ENCODE data around the gene KCNN3.

KCNN3 gene

DNA sequence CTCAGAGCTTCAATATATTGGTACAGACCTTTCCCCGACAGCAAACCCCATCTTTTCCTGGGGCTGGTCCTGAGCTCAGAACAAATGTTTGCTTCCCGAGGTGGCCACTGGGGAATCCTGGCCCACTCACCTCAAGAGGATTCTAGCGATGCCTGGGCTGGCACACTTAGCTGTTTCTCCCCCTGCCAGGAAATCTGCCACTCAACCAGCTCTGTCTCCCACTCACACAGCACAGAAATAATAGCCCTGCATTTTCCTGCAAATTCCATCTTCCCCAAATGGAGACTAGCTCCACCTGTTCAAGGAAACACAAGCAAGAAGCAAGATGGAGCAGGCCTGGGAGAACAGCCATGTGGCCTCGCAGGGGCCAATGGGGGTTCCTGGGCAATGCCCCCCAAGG is 21.1 kb downstream of the KCNN3 start:
- no peak for TF ChIP-seq CTCF (IDR thresholded peaks at IDR 0.05; ENCODE audit: low read depth, low read length)
- no peak for TF ChIP-seq POLR2A (IDR thresholded peaks at IDR 0.05; ENCODE audit: extremely low read depth, insufficient read length)
- no peak for TF ChIP-seq MAX (IDR thresholded peaks at IDR 0.05; ENCODE audit: low read depth, low read length)
- no peak for TF ChIP-seq MYC (IDR thresholded peaks at IDR 0.05; ENCODE audit: low read depth, low read length)
- no peak for DNase-seq (ENCODE audit: low read depth)
- no peak overlapping the region for H3K4me3 ChIP-seq (ENCODE audit: low read depth, low read length)

GRCh38 chr1:154847891-154848290 is 22.2 kb downstream of the KCNN3 start:
- no peak for TF ChIP-seq POLR2A (IDR thresholded peaks at IDR 0.05; ENCODE audit: extremely low read depth, insufficient read length)
- no peak for TF ChIP-seq CTCF (IDR thresholded peaks at IDR 0.05; ENCODE audit: low read depth, low read length)
- no peak for DNase-seq (ENCODE audit: low read depth)
- H3K4me3 ChIP-seq (ENCODE audit: low read depth, low read length), result no peak overlapping the region

- DNase-seq (ENCODE audit: low read depth), result no peak
Measured at GRCh38 chr1:154846565-154847442, 23.3 kb downstream of the KCNN3 start.

DNA sequence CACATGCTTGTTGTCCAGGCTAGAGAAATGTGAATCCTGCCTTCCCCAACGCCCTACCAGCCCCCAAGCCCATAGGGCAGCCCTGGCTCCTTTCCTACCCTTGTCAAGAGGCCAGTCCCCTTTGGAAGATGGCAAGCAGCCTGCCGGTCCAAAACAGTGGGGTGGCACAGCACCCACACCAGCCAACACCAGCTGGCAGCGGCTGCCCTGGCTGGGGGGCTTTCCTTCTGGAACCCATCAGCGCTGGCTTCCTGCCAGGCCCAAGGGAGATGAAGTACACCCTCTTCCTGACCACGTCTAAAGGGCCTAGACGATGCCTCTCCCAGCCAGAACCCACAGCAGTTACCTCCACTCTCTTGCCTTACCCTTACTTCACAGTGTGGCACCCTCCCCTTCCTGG is 24.2 kb downstream of the KCNN3 start:
- H3K4me3 ChIP-seq (ENCODE audit: low read depth, low read length), result no peak overlapping the region
- TF ChIP-seq POLR2A (IDR thresholded peaks at IDR 0.05; ENCODE audit: extremely low read depth, insufficient read length), result no peak
- TF ChIP-seq MAX (IDR thresholded peaks at IDR 0.05; ENCODE audit: low read depth, low read length), result no peak
- TF ChIP-seq CTCF (IDR thresholded peaks at IDR 0.05; ENCODE audit: low read depth, low read length), result no peak
- no peak for TF ChIP-seq MYC (IDR thresholded peaks at IDR 0.05; ENCODE audit: low read depth, low read length)
- DNase-seq (ENCODE audit: low read depth), result no peak

More at GRCh38 chr1:154846565-154847442, 23.3 kb downstream of the KCNN3 start:
- no peak overlapping the region for H3K4me3 ChIP-seq (ENCODE audit: low read depth, low read length)
- TF ChIP-seq MYC (IDR thresholded peaks at IDR 0.05; ENCODE audit: low read depth, low read length) (no peak), MAX (IDR thresholded peaks at IDR 0.05; ENCODE audit: low read depth, low read length) (no peak), POLR2A (IDR thresholded peaks at IDR 0.05; ENCODE audit: extremely low read depth, insufficient read length) (no peak), CTCF (IDR thresholded peaks at IDR 0.05; ENCODE audit: low read depth, low read length) (no peak)

DNA sequence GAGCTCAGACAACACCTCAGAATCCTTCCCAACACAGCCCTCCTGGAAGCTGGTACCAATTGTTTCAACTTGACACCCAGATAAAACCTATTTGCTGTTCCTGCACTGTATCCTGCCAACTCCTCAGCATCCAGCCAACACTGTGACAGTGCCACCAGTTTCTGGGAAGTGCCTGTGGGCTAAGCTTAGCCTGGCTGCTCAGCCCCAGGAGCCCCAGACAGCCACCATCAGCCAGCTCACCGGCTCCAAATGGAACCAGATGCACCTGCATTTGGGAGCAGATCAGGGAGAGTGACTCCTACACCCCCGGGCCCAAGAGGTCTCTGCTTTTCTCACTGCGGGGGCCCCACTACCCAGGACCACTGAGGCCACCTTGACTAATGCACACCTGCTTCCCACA is 24.9 kb downstream of the KCNN3 start:
- no peak for DNase-seq (ENCODE audit: low read depth)
- no peak for TF ChIP-seq MYC (IDR thresholded peaks at IDR 0.05; ENCODE audit: low read depth, low read length)
- no peak for TF ChIP-seq POLR2A (IDR thresholded peaks at IDR 0.05; ENCODE audit: extremely low read depth, insufficient read length)
- no peak for TF ChIP-seq MAX (IDR thresholded peaks at IDR 0.05; ENCODE audit: low read depth, low read length)
- no peak overlapping the region for H3K4me3 ChIP-seq (ENCODE audit: low read depth, low read length)

GRCh38 chr1:154844297-154844681 is 25.8 kb downstream of the KCNN3 start:
- TF ChIP-seq POLR2A (IDR thresholded peaks at IDR 0.05; ENCODE audit: extremely low read depth, insufficient read length) (no peak), MAX (IDR thresholded peaks at IDR 0.05; ENCODE audit: low read depth, low read length) (no peak), MYC (IDR thresholded peaks at IDR 0.05; ENCODE audit: low read depth, low read length) (no peak), CTCF (IDR thresholded peaks at IDR 0.05; ENCODE audit: low read depth, low read length) (no peak)
- no peak for DNase-seq (ENCODE audit: low read depth)
- H3K4me3 ChIP-seq (ENCODE audit: low read depth, low read length), result no peak overlapping the region
